Kidney (tissue), 14 donors: ENCODE data around the gene NRXN2. TPM values are rescaled to one million over a fixed set of nuclear protein-coding genes. Genes with fewer than 3 reads are reported as not detected.
A peak's percentile ranks its signal among the peaks of the same experiment; 100 is the strongest.

ENCODE experiments used
- DNase-seq, 5 donors: peaks; one replicate each; pipeline ENCODE4 v3.0.0-alpha.2; 2013 to 2020
- FAIRE-seq: peaks from 2 replicates; lab custom pipeline; 2012; peaks lifted over from hg19 to GRCh38; lab: Jason Lieb, UNC
- H3K27ac ChIP-seq, 2 donors: one replicate each; pipeline ENCODE4 v1.7.0; 2013; ENCODE audit warnings: low read depth in 2 of 2, low read length in 2 of 2, inconsistent platforms in 1 of 2
- H3K27me3 ChIP-seq: one replicate; pipeline ENCODE4 v1.7.1; 2013; ENCODE audit warnings: low read length, inconsistent platforms; ENCODE audit not compliant: control insufficient read depth, insufficient read depth
- H3K36me3 ChIP-seq, 3 donors: one replicate each; pipeline versions ENCODE4 v1.7.0 to v1.7.1; 2013; ENCODE audit warnings: low read length in 3 of 3, control low read depth in 1 of 3, inconsistent platforms in 1 of 3; ENCODE audit not compliant: insufficient read depth in 3 of 3, control insufficient read depth in 2 of 3
- H3K4me1 ChIP-seq, 3 donors: one replicate each; pipeline versions ENCODE4 v1.7.0 to v1.7.1; 2013; ENCODE audit warnings: low read length in 3 of 3, inconsistent platforms in 1 of 3, low read depth in 1 of 3; ENCODE audit not compliant: control insufficient read depth in 2 of 3, insufficient read depth in 2 of 3
- H3K4me3 ChIP-seq, 3 donors: one replicate each; pipeline versions ENCODE4 v1.7.0 to v1.8.1; 2013; ENCODE audit warnings: low read length in 3 of 3, control low read depth in 1 of 3, inconsistent platforms in 1 of 3
- H3K9ac ChIP-seq, 3 donors: one replicate each; pipeline versions ENCODE4 v1.7.0 to v1.7.1; 2013; ENCODE audit warnings: low read length in 3 of 3, control low read depth in 1 of 3, inconsistent platforms in 1 of 3
- H3K9me3 ChIP-seq, 3 donors: one replicate each; pipeline versions ENCODE4 v1.7.0 to v1.7.1; 2013; ENCODE audit warnings: low read length in 3 of 3, control low read depth in 1 of 3, inconsistent platforms in 1 of 3; ENCODE audit not compliant: control insufficient read depth in 2 of 3, insufficient read depth in 1 of 3
- intact Hi-C: fragments of 100-400 bp; cut with DNase I; formaldehyde crosslinking; loops from one replicate; pipeline ENCODE4 v1.11.1; 2022
- polyA plus RNA-seq: library from polyadenylated mRNA; stranded (reverse); fragments of 350-450 nt; fragmentation: Illumina TruSeq; extraction: RNeasy Lipid Tissue Mini Kit (QIAGEN cat#74804); gene quantifications from one replicate; pipeline ENCODE4 v1.2.3, GENCODE V29; 2014; ENCODE audit warnings: low read depth, low replicate concordance; ENCODE audit not compliant: insufficient read depth
- total RNA-seq: library from RNA; stranded (reverse); fragmentation: NEBNext Ultra II Directional; extraction: Animal tissue kit (Norgen Biotek cat#: 25700); gene quantifications from one replicate; pipeline ENCODE4 v1.2.1, GENCODE V29; 2021
- TF ChIP-seq, protein P1 (sequence below): IDR thresholded peaks from 3 replicates; pipeline ENCODE4 v1.5.1; 2012; ENCODE audit warnings: mild to moderate bottlenecking, moderate library complexity, borderline replicate concordance; ENCODE audit not compliant: insufficient read depth; ENCODE audit errors: extremely low read depth
- donor health status: control.
- donor health status: control.
- donor health status: control.
- donor health status: control.
- donor health status: control.
- donor health status: DM: yes; HTN: yes; CAD: no.
- donor health status: Normal renal cell carcinoma (clear cell type).

Gene NRXN2
- total and polyA plus RNA-seq, 2 donors from 2014 or later, result 13.3 to 22.0 TPM

GRCh38 chr11:64593156-64594105, 129.6 kb downstream of the NRXN2 start:
- peaks cover 0 to 7% (median 6%) of the 10 kb centered on the region in 3 donors for H3K4me1 ChIP-seq
- no peaks in the 10 kb centered on the region for H3K36me3 ChIP-seq
- no peak overlapping the region for H3K9ac ChIP-seq
- H3K27ac ChIP-seq, result no peak overlapping the region
- DNase-seq (peak in 1 of 5 donors; percentile 60), FAIRE-seq (no peak)
- H3K27me3 ChIP-seq, result no peaks in the 10 kb centered on the region
- intact Hi-C loops, result no loop called here
- TF ChIP-seq, protein P1, sequence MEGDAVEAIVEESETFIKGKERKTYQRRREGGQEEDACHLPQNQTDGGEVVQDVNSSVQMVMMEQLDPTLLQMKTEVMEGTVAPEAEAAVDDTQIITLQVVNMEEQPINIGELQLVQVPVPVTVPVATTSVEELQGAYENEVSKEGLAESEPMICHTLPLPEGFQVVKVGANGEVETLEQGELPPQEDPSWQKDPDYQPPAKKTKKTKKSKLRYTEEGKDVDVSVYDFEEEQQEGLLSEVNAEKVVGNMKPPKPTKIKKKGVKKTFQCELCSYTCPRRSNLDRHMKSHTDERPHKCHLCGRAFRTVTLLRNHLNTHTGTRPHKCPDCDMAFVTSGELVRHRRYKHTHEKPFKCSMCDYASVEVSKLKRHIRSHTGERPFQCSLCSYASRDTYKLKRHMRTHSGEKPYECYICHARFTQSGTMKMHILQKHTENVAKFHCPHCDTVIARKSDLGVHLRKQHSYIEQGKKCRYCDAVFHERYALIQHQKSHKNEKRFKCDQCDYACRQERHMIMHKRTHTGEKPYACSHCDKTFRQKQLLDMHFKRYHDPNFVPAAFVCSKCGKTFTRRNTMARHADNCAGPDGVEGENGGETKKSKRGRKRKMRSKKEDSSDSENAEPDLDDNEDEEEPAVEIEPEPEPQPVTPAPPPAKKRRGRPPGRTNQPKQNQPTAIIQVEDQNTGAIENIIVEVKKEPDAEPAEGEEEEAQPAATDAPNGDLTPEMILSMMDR, result no peak
- H3K4me3 ChIP-seq, result peak overlapping the region in 2 of 3 donors; percentile 64 to 67
- peaks cover 0 to 4% (median 2%) of the 10 kb centered on the region in 3 donors for H3K9me3 ChIP-seq

GRCh38 chr11:64592656-64593055, 130.3 kb downstream of the NRXN2 start:
- intact Hi-C loops, result no loop called here

GRCh38 chr11:64592234-64592615, 130.8 kb downstream of the NRXN2 start:
- DNase-seq, result peak in 1 of 5 donors; percentile 22
- Histone ChIP-seq H3K36me3 (no peaks in the 10 kb centered on the region), H3K9ac (peak overlapping the region in 1 of 3 donors; percentile 67), H3K4me3 (peak overlapping the region in 2 of 3 donors; percentile 64 to 67), H3K27me3 (no peaks in the 10 kb centered on the region), H3K4me1 (peaks cover 0 to 7% (median 6%) of the 10 kb centered on the region in 3 donors), H3K27ac (peak overlapping the region in 1 of 2 donors; percentile 78), H3K9me3 (peaks cover 0 to 8% (median 2%) of the 10 kb centered on the region in 3 donors)
- no peak for FAIRE-seq
- intact Hi-C loops, result no loop called here
- TF ChIP-seq, protein P1, result no peak

More at GRCh38 chr11:64592656-64593055, 130.3 kb downstream of the NRXN2 start:
- H3K4me1 ChIP-seq, result peaks cover 0 to 7% (median 6%) of the 10 kb centered on the region in 3 donors
- H3K4me3 ChIP-seq, result peak overlapping the region in 2 of 3 donors; percentile 64 to 67
- peak overlapping the region in 1 of 3 donors; percentile 67 for H3K9ac ChIP-seq
- H3K36me3 ChIP-seq, result no peaks in the 10 kb centered on the region
- FAIRE-seq, result no peak
- H3K9me3 ChIP-seq, result peaks cover 0 to 8% (median 2%) of the 10 kb centered on the region in 3 donors
- H3K27ac ChIP-seq, result peak overlapping the region in 1 of 2 donors; percentile 78
- TF ChIP-seq, protein P1, result no peak
- H3K27me3 ChIP-seq, result no peaks in the 10 kb centered on the region
- peak in 1 of 5 donors; percentile 49 for DNase-seq
